HL-60 (cell line): ENCODE measurements around the gene CLEC14A.

ENCODE experiments used
- POLR2AphosphoS5 ChIP-seq: IDR thresholded peaks from 2 replicates; pipeline ENCODE4 v1.6.1; 2012; ENCODE audit warnings: low read depth
- REST ChIP-seq: IDR thresholded peaks from 2 replicates; pipeline ENCODE4 v1.6.1; 2012; ENCODE audit warnings: low read depth; ENCODE audit not compliant: insufficient replicate concordance
- TF ChIP-seq, protein P1 (sequence below): IDR thresholded peaks from one replicate; pipeline ENCODE4 v1.5.1; 2011; ENCODE audit warnings: low read length, control low read depth, inconsistent platforms; ENCODE audit not compliant: insufficient read depth

- TF ChIP-seq, protein P1, sequence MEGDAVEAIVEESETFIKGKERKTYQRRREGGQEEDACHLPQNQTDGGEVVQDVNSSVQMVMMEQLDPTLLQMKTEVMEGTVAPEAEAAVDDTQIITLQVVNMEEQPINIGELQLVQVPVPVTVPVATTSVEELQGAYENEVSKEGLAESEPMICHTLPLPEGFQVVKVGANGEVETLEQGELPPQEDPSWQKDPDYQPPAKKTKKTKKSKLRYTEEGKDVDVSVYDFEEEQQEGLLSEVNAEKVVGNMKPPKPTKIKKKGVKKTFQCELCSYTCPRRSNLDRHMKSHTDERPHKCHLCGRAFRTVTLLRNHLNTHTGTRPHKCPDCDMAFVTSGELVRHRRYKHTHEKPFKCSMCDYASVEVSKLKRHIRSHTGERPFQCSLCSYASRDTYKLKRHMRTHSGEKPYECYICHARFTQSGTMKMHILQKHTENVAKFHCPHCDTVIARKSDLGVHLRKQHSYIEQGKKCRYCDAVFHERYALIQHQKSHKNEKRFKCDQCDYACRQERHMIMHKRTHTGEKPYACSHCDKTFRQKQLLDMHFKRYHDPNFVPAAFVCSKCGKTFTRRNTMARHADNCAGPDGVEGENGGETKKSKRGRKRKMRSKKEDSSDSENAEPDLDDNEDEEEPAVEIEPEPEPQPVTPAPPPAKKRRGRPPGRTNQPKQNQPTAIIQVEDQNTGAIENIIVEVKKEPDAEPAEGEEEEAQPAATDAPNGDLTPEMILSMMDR, result no peak
- TF ChIP-seq POLR2AphosphoS5, result no peak
- no peak for TF ChIP-seq REST
Measured at GRCh38 chr14:38261620-38262019, 5.7 kb upstream of the CLEC14A start.
